Muscle layer of duodenum (tissue), 2 donors: ENCODE data around the gene SERPINH1.

Experiments used
- H3K27ac ChIP-seq: one replicate; pipeline ENCODE4 v1.7.0; 2013; ENCODE audit warnings: mild to moderate bottlenecking, low read length
- H3K27me3 ChIP-seq: one replicate; pipeline ENCODE4 v1.7.0; 2013; ENCODE audit warnings: low read depth, mild to moderate bottlenecking, control low read depth, low read length
- H3K36me3 ChIP-seq, 2 donors: one replicate each; pipeline ENCODE4 v1.7.0; 2013; ENCODE audit warnings: low read length in 2 of 2, control low read depth in 1 of 2, mild to moderate bottlenecking in 1 of 2; ENCODE audit not compliant: insufficient read depth in 2 of 2, control insufficient read depth in 1 of 2
- H3K4me1 ChIP-seq, 2 donors: one replicate each; pipeline ENCODE4 v1.7.0; 2013; ENCODE audit warnings: low read length in 2 of 2, mild to moderate bottlenecking in 2 of 2, control low read depth in 1 of 2, moderate library complexity in 1 of 2; ENCODE audit not compliant: insufficient read depth in 2 of 2, control insufficient read depth in 1 of 2
- H3K4me3 ChIP-seq, 2 donors: one replicate each; pipeline ENCODE4 v1.7.0; 2013; ENCODE audit warnings: low read length in 2 of 2, low read depth in 1 of 2, mild to moderate bottlenecking in 1 of 2
- H3K9me3 ChIP-seq, 2 donors: one replicate each; pipeline ENCODE4 v1.7.0; 2013; ENCODE audit warnings: low read length in 2 of 2, control low read depth in 1 of 2, mild to moderate bottlenecking in 1 of 2; ENCODE audit not compliant: control insufficient read depth in 1 of 2
- donor health status: healthy.

SERPINH1 gene

GRCh38 chr11:75562048-75562835 lies at the start of gene SERPINH1:
SERPINH1 (plus strand) TSS chr11:75562253; CDS start chr11:75566350, 4,097 bp downstream.
- Histone ChIP-seq H3K4me1 (peaks cover 46 to 80% of the 10 kb centered on the region in 2 donors), H3K9me3 (no peaks in the 10 kb centered on the region), H3K27me3 (no peaks in the 10 kb centered on the region), H3K36me3 (peaks cover 6 to 38% of the 10 kb centered on the region in 2 donors), H3K4me3 (peak within 1 kb of the TSS; percentile 85 to 96), H3K27ac (peak within 1 kb of the TSS; percentile 99)

GRCh38 chr11:75513250-75513649 lies 48.8 kb upstream of the SERPINH1 start:
- Histone ChIP-seq H3K9me3 (no peaks in the 10 kb centered on the region), H3K4me1 (no peaks in the 10 kb centered on the region), H3K36me3 (peaks cover 0 to 6% of the 10 kb centered on the region in 2 donors), H3K27ac (no peak overlapping the region), H3K27me3 (no peaks in the 10 kb centered on the region), H3K4me3 (no peak overlapping the region)

- Histone ChIP-seq H3K9me3 (no peaks in the 10 kb centered on the region), H3K27me3 (no peaks in the 10 kb centered on the region), H3K27ac (no peak overlapping the region), H3K4me3 (no peak overlapping the region), H3K4me1 (no peaks in the 10 kb centered on the region), H3K36me3 (peaks cover 0 to 6% of the 10 kb centered on the region in 2 donors)
Observed at GRCh38 chr11:75514596-75514995, 47.5 kb upstream of the SERPINH1 start.

- H3K4me1 ChIP-seq: no peaks in the 10 kb centered on the region
- no peak overlapping the region for H3K27ac ChIP-seq
- no peak overlapping the region for H3K4me3 ChIP-seq
- H3K27me3 ChIP-seq: no peaks in the 10 kb centered on the region
- H3K36me3 ChIP-seq: peaks cover 0 to 6% of the 10 kb centered on the region in 2 donors
- H3K9me3 ChIP-seq: no peaks in the 10 kb centered on the region
Observed at GRCh38 chr11:75516140-75516539, 45.9 kb upstream of the SERPINH1 start.

- Histone ChIP-seq H3K27ac (no peak overlapping the region), H3K27me3 (no peaks in the 10 kb centered on the region), H3K36me3 (peaks cover 0 to 6% of the 10 kb centered on the region in 2 donors), H3K4me3 (no peak overlapping the region), H3K9me3 (no peaks in the 10 kb centered on the region), H3K4me1 (no peaks in the 10 kb centered on the region)
Observed at GRCh38 chr11:75516886-75517285, 45.2 kb upstream of the SERPINH1 start.

GRCh38 chr11:75518204-75518549 lies 43.9 kb upstream of the SERPINH1 start:
- Histone ChIP-seq H3K4me3 (no peak overlapping the region), H3K9me3 (no peaks in the 10 kb centered on the region), H3K4me1 (no peaks in the 10 kb centered on the region), H3K27me3 (no peaks in the 10 kb centered on the region), H3K27ac (no peak overlapping the region), H3K36me3 (peaks cover 0 to 6% of the 10 kb centered on the region in 2 donors)

GRCh38 chr11:75518771-75519653 lies 43.0 kb upstream of the SERPINH1 start:
- no peaks in the 10 kb centered on the region for H3K27me3 ChIP-seq
- no peaks in the 10 kb centered on the region for H3K9me3 ChIP-seq
- H3K4me3 ChIP-seq: no peak overlapping the region
- H3K36me3 ChIP-seq: peaks cover 0 to 6% of the 10 kb centered on the region in 2 donors
- H3K4me1 ChIP-seq: no peaks in the 10 kb centered on the region
- no peak overlapping the region for H3K27ac ChIP-seq

- Histone ChIP-seq H3K9me3 (no peaks in the 10 kb centered on the region), H3K27me3 (no peaks in the 10 kb centered on the region), H3K4me3 (no peak overlapping the region), H3K4me1 (peaks cover 0 to 12% of the 10 kb centered on the region in 2 donors), H3K27ac (no peak overlapping the region), H3K36me3 (peaks cover 0 to 6% of the 10 kb centered on the region in 2 donors)
Observed at GRCh38 chr11:75520688-75521087, 41.4 kb upstream of the SERPINH1 start.

GRCh38 chr11:75522286-75523044 lies 39.6 kb upstream of the SERPINH1 start:
- no peak overlapping the region for H3K27ac ChIP-seq
- H3K4me1 ChIP-seq: peaks cover 0 to 12% of the 10 kb centered on the region in 2 donors
- no peaks in the 10 kb centered on the region for H3K27me3 ChIP-seq
- H3K9me3 ChIP-seq: no peaks in the 10 kb centered on the region
- H3K4me3 ChIP-seq: no peak overlapping the region
- H3K36me3 ChIP-seq: no peaks in the 10 kb centered on the region

GRCh38 chr11:75523189-75523588 lies 38.9 kb upstream of the SERPINH1 start:
- Histone ChIP-seq H3K27ac (no peak overlapping the region), H3K36me3 (no peaks in the 10 kb centered on the region), H3K9me3 (no peaks in the 10 kb centered on the region), H3K4me1 (peaks cover 0 to 12% of the 10 kb centered on the region in 2 donors), H3K27me3 (no peaks in the 10 kb centered on the region), H3K4me3 (no peak overlapping the region)
